HepG2 (cell line): ENCODE data around the gene MEGF11. TPM values are rescaled to one million over a fixed set of nuclear protein-coding genes. Genes with fewer than 3 reads are reported as not detected.

Experiments used
- ATAC-seq: fragments of 200-7000 bp; cut with Tn5 transposase; 3 replicates; pipeline ENCODE4 v1.9.1; 2020; ENCODE audit warnings: mild to moderate bottlenecking, moderate library complexity
- BruUV-seq: library from RNA; stranded (reverse); fragments of 400-500 nt; replicated peaks from 2 replicates; lab custom pipeline; 2021; lab: Mats Ljungman, UMichigan
- CTCF ChIA-PET: fragments of 300-600 bp; formaldehyde crosslinking; extraction: SDS; loops from one replicate; lab custom pipeline; 2021; ENCODE audit warnings: low total read pairs, inconsistent platforms, low intra/inter-chr PET ratio; lab: Yijun Ruan, JAX
- POLR2A ChIA-PET: fragments of 350-600 bp; sonication (Branson Sonifier 250); formaldehyde crosslinking; loops from one replicate; lab custom pipeline; 2020; ENCODE audit warnings: antibody characterized with exemption, inconsistent platforms; lab: Yijun Ruan, JAX
- DNase-seq: peaks from one replicate; pipeline ENCODE4 v3.0.0-alpha.2; 2015; ENCODE audit warnings: low spot score
- FAIRE-seq: peaks from 3 replicates; lab custom pipeline; 2011; peaks lifted over from hg19 to GRCh38; lab: Jason Lieb, UNC
- H2AFZ ChIP-seq: one replicate; pipeline ENCODE4 v1.6.1; 2011; ENCODE audit warnings: low read length, inconsistent platforms
- H3K27ac ChIP-seq: fragments of 300-600 bp; 3 replicates; pipeline ENCODE4 v1.8.0; 2011; ENCODE audit warnings: mixed run types, mild to moderate bottlenecking, mixed read lengths, low read length, inconsistent platforms; ENCODE audit not compliant: insufficient read depth; ENCODE audit errors: extremely low read length
- H3K27me3 ChIP-seq, 2 experiments: fragments of 200-600 bp in 1 of 2; 2 replicates in 1 of 2; 3 replicates in 1 of 2; pipeline versions ENCODE4 v1.6.0 to v1.8.0; 2011; ENCODE audit warnings: low read length in 2 of 2, mild to moderate bottlenecking in 2 of 2, moderate library complexity in 2 of 2, inconsistent platforms in 1 of 2; ENCODE audit not compliant: insufficient read depth in 2 of 2, control insufficient read depth in 1 of 2
- H3K36me3 ChIP-seq, 2 experiments: fragments of 200-600 bp in 1 of 2; replicated peaks in 1 of 2; 2 replicates in 1 of 2; 3 replicates in 1 of 2; pipeline versions ENCODE4 v1.5.1 to v1.8.0; 2011; ENCODE audit warnings: low read length in 2 of 2, inconsistent platforms in 1 of 2; ENCODE audit not compliant: insufficient read depth in 2 of 2, control insufficient read depth in 1 of 2
- H3K4me1 ChIP-seq: 2 replicates; pipeline ENCODE4 v1.5.1; 2012; ENCODE audit warnings: low read length, inconsistent platforms; ENCODE audit not compliant: insufficient read depth
- H3K4me2 ChIP-seq: 2 replicates; pipeline ENCODE4 v1.6.0; 2011; ENCODE audit warnings: low read depth, low read length, inconsistent platforms
- H3K4me3 ChIP-seq, 3 experiments: fragments of 200-600 bp in 1 of 3; sonication (generic), shearing (Covaris generic) in 1 of 3; replicated peaks in 1 of 3; 2 replicates each; pipeline ENCODE4 v1.5.1; 2011 to 2016; ENCODE audit warnings: low read length in 3 of 3, inconsistent platforms in 2 of 3, low read depth in 2 of 3, mild to moderate bottlenecking in 2 of 3, control low read depth in 1 of 3, mixed read lengths in 1 of 3; ENCODE audit not compliant: insufficient read depth in 1 of 3
- H3K79me2 ChIP-seq: one replicate; pipeline ENCODE4 v1.6.1; 2011; ENCODE audit warnings: low read length, inconsistent platforms; ENCODE audit not compliant: insufficient read depth
- H3K9ac ChIP-seq: 2 replicates; pipeline ENCODE4 v1.6.0; 2011; ENCODE audit warnings: mild to moderate bottlenecking, low read depth, low read length, inconsistent platforms; ENCODE audit not compliant: insufficient read depth
- H3K9me3 ChIP-seq: 2 replicates; pipeline ENCODE4 v1.5.1; 2012; ENCODE audit warnings: mild to moderate bottlenecking, low read length
- H4K20me1 ChIP-seq: 2 replicates; pipeline ENCODE4 v1.6.0; 2011; ENCODE audit warnings: inconsistent platforms, mild to moderate bottlenecking, low read length, moderate library complexity; ENCODE audit not compliant: insufficient read depth
- STAG1 ChIP-seq: sonication (generic); formaldehyde crosslinking; IDR thresholded peaks from 2 replicates; pipeline ENCODE4 v1.4.0; 2020; ENCODE audit warnings: missing genetic modification reagents
- ZNF431 ChIP-seq: sonication (generic); formaldehyde crosslinking; IDR thresholded peaks from 2 replicates; pipeline ENCODE4 v1.9.0; 2022; ENCODE audit warnings: missing genetic modification reagents, low read depth, mild to moderate bottlenecking, borderline replicate concordance
- WGBS: methylation state at CpG from one replicate; pipeline ENCODE4 v1.1.6; 2017; ENCODE audit warnings: low lambda C conversion rate; 5-methylcytosine and 5-hydroxymethylcytosine counted together
- in situ Hi-C: cut with HindIII; loops from 2 replicates; pipeline ENCODE4 v1.10.0; 2017; ENCODE audit warnings: low pct_unique_long_range_greater_than_20kb; ENCODE audit not compliant: extremely low pct_ligation_motif_present
- intact Hi-C: fragments of 100-400 bp; cut with micrococcal nuclease; formaldehyde crosslinking; loops from one replicate; pipeline ENCODE4 v1.10.0; 2022; ENCODE audit not compliant: unreplicated experiment
- polyA plus RNA-seq, 8 experiments: library from polyadenylated mRNA; depleted of rRNA in 3 of 8; stranded (reverse) in 7 of 8; unstranded in 1 of 8; fragments of >200 nt; fragmentation: Illumina TruSeq in 4 of 8; extraction: Trizol in 4 of 8; gene quantifications; 2 replicates each; pipeline versions ENCODE4 v1.2.1 to v1.2.3, GENCODE V29; 2011 to 2016; ENCODE audit warnings: low read depth in 4 of 8, missing spikeins in 1 of 8, mixed read lengths in 1 of 8; ENCODE audit not compliant: insufficient read depth in 1 of 8
- total RNA-seq, 5 experiments: library from RNA; depleted of rRNA; stranded (reverse); fragments of >200 nt; fragmentation: Illumina TruSeq; extraction: Trizol; gene quantifications; 2 replicates each; pipeline ENCODE4 v1.2.3, GENCODE V29; 2016; ENCODE audit warnings: low read depth in 1 of 5
- TF ChIP-seq, protein P1 (sequence below): sonication (generic); formaldehyde crosslinking; IDR thresholded peaks from 2 replicates; pipeline ENCODE4 v1.9.0; 2021; ENCODE audit warnings: missing genetic modification reagents, mild to moderate bottlenecking, borderline replicate concordance
- TF ChIP-seq, protein P2 (sequence below): IDR thresholded peaks from 2 replicates; pipeline ENCODE4 v1.6.1; 2016; ENCODE audit warnings: low read depth, control low read depth
- TF ChIP-seq, protein P3 (sequence below): sonication (generic); formaldehyde crosslinking; IDR thresholded peaks from 2 replicates; pipeline ENCODE4 v1.5.0; 2020; ENCODE audit warnings: mild to moderate bottlenecking, missing genetic modification reagents, moderate library complexity

The MEGF11 gene
- total and polyA plus RNA-seq, 2 of the 13 experiments (the other 11 are each of a cell fraction or from before 2014, with no cell fraction given): not detected

DNA sequence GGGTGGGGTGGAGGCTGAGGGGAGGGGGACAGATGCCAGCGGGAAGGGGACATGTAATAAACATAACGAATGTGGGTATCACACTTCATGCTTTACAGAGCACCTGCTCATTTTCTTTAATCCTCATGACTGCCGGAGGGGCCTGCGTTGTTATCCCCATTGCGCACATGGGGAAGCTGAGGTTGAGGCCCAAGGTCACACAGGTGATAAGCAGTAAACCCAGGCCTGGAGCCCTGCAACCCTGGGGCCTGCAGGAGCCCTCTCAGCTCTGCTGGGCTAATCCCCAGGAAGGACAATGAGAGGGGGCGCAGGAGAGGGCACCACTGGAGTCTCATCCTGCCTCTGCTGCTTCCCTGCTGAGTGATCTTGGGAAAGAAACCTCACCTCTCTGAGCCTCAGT, 64.3 kb downstream of the MEGF11 start (continued):
- TF ChIP-seq, protein P1, sequence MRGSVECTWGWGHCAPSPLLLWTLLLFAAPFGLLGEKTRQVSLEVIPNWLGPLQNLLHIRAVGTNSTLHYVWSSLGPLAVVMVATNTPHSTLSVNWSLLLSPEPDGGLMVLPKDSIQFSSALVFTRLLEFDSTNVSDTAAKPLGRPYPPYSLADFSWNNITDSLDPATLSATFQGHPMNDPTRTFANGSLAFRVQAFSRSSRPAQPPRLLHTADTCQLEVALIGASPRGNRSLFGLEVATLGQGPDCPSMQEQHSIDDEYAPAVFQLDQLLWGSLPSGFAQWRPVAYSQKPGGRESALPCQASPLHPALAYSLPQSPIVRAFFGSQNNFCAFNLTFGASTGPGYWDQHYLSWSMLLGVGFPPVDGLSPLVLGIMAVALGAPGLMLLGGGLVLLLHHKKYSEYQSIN (CRISPR knock-in tag): no peak
- TF ChIP-seq, protein P2, sequence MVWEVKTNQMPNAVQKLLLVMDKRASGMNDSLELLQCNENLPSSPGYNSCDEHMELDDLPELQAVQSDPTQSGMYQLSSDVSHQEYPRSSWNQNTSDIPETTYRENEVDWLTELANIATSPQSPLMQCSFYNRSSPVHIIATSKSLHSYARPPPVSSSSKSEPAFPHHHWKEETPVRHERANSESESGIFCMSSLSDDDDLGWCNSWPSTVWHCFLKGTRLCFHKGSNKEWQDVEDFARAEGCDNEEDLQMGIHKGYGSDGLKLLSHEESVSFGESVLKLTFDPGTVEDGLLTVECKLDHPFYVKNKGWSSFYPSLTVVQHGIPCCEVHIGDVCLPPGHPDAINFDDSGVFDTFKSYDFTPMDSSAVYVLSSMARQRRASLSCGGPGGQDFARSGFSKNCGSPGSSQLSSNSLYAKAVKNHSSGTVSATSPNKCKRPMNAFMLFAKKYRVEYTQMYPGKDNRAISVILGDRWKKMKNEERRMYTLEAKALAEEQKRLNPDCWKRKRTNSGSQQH: no peak

DNA sequence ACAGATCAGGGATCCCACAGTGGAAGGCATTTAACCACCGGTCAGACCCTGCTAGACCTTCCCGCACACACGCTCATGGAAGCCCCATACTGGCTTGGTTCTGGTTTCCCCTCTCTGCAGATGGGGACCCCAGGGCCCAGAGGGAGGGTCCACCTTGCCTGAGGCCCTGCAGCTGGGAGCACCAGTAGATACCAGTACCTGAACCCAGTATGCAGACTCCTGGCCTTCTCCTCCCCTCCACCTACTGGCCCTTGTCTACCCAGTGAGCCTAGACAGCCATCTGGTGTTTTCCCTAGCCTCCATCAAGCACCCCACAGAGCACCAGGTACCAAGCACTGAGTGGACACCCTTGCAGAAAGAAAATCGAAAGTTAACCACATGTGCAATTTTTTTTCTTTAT, 65.1 kb downstream of the MEGF11 start:
- POLR2A ChIA-PET: no interaction called here
- no peaks in the 10 kb centered on the region for H3K9me3 ChIP-seq
- no peak overlapping the region for H3K27ac ChIP-seq
- H3K79me2 ChIP-seq: no peaks in the 10 kb centered on the region
- H3K4me2 ChIP-seq: no peak overlapping the region
- DNase-seq (no peak), FAIRE-seq (no peak), ATAC-seq (no peak; the same call in 2 of the 3 replicates)
- H2AFZ ChIP-seq: no peak overlapping the region
- BruUV-seq: no TSS peak
- in situ Hi-C loops (no loop called here), intact Hi-C loops (no loop called here)
- H3K4me1 ChIP-seq: no peaks in the 10 kb centered on the region
- peaks cover 3 to 34% of the 10 kb centered on the region in 2 experiments; a peak in 4 of 5 replicates for H3K27me3 ChIP-seq
- 7% methylated on average over 4 of the region's 4 CpGs for WGBS
- TF ChIP-seq ZNF431 (CRISPR knock-in tag) (no peak), STAG1 (CRISPR knock-in tag) (0 out of 2 replicates have a peak, but pooled peaks have one; percentile 18)
- TF ChIP-seq, protein P3, sequence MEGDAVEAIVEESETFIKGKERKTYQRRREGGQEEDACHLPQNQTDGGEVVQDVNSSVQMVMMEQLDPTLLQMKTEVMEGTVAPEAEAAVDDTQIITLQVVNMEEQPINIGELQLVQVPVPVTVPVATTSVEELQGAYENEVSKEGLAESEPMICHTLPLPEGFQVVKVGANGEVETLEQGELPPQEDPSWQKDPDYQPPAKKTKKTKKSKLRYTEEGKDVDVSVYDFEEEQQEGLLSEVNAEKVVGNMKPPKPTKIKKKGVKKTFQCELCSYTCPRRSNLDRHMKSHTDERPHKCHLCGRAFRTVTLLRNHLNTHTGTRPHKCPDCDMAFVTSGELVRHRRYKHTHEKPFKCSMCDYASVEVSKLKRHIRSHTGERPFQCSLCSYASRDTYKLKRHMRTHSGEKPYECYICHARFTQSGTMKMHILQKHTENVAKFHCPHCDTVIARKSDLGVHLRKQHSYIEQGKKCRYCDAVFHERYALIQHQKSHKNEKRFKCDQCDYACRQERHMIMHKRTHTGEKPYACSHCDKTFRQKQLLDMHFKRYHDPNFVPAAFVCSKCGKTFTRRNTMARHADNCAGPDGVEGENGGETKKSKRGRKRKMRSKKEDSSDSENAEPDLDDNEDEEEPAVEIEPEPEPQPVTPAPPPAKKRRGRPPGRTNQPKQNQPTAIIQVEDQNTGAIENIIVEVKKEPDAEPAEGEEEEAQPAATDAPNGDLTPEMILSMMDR (CRISPR knock-in tag): peak; percentile 18; the same call in 1 of the 2 replicates
- no peaks in the 10 kb centered on the region for H4K20me1 ChIP-seq
- no peaks in the 10 kb centered on the region for H3K36me3 ChIP-seq
- CTCF ChIA-PET: no interaction called here
- no peak overlapping the region for H3K9ac ChIP-seq
- H3K4me3 ChIP-seq: no peak overlapping the region
